ENCODE results near the gene CMTR2.

Gene CMTR2

DNA sequence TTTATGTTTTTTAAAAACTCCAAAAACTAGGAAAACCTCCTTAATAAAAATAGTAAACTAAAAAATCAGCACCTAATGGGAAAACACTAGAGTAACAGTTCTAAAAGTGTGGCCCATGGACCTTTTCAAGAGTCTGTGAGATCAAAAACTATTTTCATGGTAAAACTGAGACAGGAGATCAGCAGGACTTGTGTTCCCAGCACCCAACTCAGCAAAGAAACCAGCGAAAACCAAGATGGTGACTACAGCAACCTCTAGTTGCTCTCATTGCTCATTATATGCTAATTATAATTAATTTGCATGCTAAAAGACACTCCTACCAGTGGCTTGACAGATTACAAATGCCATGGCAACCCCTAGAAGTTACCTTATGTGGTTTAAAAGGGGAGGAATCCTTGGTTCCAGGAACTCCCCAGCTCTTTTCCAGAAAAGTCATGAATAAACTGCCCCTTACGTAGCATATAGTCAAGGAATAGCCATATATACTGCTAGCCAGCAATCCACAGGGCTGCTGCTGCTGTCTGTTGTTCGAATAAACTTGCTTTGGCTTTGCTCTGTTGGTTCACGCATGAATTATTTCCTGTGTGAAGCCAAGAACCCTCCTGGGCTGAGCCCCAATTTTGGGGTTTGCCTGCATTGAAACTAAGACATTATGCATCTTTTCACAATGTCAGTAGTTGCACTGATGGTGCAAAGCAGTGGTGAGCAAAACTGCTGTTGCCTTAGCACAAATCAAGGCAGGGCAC lies 12.4 kb downstream of the CMTR2 start:
- no peak for DNase-seq

DNA sequence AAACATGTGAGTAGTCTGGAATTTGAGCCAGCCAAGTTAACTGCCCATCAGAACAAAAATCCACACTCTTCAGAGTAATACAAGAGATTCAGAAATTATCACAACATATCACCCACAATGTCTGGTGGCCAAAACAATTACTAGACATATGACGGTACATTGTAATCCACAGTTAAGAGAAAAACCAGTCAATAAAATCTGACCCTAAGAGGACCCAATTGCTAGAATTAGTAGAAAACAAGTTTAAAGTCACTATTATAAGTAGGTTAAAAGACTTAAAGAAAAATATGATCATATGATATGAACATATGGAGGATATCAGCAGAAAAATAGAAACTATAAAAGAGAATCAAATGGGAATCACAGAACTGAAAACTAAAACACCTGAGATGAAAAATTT lies 15.8 kb downstream of the CMTR2 start:
- no peak for DNase-seq

DNA sequence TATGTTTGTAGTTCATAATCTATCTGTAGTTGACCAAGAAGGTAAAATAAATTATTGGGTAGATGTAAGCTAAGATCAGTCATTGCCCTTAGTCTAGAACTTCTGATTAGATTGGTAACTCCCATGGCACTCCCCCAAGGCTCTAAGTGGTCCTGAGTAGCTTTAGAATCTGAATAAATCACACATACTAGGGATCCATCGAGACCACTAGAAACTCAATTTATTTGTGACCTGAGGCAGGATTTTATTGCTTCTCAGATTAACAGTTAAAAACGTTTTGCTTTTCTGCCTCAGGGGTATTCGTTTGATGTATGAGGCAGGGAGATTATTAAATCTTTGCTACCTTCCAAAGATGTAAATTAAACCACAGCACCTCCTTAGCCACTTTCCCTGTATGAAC lies 24.9 kb downstream of the CMTR2 start:
- no peak for DNase-seq

DNA sequence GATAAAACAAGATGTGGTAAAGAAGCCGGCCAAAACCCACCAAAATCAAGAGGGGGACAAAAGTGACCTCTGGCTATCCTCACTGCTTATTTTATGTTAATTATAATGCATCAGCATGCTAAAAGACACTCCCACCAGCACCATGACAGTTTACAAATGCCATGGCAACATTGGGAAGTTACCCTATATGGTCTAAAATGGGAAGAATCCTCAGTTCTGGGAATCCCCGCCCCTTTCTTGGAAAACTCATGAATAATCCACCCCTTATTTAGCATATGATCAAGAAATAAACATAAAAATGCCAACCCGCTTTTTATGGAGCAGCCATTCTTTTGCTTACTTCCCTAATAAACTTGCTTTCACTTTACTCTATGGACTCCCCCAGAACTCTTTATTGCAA lies 25.6 kb downstream of the CMTR2 start:
- no peak for DNase-seq

GRCh38 chr16:71262391-71262790 lies 26.8 kb downstream of the CMTR2 start:
- no peak for DNase-seq

GRCh38 chr16:71260995-71261394 lies 28.2 kb downstream of the CMTR2 start:
- no peak for DNase-seq

- no peak for DNase-seq
Measured at GRCh38 chr16:71259086-71259485, 30.1 kb downstream of the CMTR2 start.

DNA sequence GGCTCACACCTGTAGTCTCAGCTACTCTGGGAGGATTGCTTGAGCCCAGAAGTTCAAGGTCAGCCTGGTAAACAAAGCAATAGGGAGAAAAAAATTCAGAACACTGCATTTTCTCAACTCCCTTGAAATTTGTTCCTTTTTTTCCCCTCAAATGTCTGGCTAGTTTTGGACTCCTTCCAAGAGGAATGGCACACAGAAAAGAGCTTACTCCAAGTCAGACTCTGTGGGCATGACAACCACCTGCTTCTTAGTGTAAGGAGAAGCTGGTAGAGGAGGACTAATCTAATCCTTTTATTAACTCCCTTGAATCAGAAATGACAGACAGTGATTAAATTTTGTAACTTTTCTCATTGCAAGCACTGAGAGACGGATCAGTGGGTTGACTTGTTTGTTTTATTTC lies 30.8 kb downstream of the CMTR2 start:
- no peak for DNase-seq

DNA sequence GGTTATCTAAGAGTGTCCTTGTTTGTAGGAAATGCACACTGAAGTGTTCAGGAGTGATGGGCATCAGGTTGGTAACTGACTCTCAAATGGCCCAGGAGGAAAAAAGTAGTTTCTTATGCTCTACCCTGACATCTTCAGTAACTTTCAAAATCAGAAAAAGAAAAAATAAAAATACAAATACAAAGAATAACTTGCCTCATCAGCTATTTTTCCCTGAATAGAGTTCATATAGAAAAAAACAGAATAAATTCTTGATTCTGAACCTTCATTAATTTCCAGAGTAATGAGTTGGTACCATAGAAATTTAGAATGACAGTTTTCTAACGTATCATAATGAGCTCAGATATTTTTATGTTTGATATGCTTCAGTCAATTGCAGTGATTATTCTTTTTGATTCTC lies 31.4 kb downstream of the CMTR2 start:
- no peak for DNase-seq

- no peak for DNase-seq
Measured at GRCh38 chr16:71255721-71256120, 33.5 kb downstream of the CMTR2 start.

GRCh38 chr16:71254832-71255525 lies 34.2 kb downstream of the CMTR2 start:
- no peak for DNase-seq

DNA sequence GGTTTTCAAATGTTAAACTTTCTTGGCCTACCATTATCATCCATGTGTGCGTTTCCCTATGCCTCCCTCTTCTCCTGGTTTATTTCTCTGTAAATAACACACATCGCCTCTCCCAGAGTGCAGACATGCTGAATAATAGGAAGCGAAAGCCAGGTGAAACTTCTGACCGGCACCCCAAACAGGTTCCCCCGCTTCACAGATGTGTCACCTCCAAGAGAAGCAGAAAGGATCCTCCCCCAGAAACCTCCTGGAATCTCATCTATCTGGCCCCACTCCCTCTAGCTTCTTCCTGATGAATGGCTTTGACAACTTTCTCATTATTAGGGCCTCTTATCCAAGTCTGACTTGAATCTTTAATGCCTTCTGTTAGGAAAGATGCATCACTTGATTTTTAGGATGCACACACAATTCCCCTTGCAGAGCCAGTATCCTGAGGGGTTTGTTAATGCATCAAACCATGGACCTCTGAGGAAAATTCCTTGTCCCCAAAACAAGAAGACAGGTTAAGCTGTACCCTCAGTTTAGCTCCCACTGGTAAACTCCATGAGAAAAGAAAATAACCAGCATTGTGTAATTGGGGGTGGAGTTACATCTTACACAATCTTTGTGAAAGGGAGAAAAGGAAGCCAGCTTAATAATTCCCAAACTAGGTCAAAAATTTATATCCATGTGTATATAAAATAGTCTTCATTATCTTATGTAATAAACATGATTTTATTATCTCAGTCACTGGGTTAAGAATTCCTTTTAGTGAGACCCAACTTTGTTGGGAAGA lies 38.6 kb downstream of the CMTR2 start:
- DNase-seq, result no peak

- DNase-seq, result no peak
Measured at GRCh38 chr16:71249399-71249798, 39.8 kb downstream of the CMTR2 start.

DNA sequence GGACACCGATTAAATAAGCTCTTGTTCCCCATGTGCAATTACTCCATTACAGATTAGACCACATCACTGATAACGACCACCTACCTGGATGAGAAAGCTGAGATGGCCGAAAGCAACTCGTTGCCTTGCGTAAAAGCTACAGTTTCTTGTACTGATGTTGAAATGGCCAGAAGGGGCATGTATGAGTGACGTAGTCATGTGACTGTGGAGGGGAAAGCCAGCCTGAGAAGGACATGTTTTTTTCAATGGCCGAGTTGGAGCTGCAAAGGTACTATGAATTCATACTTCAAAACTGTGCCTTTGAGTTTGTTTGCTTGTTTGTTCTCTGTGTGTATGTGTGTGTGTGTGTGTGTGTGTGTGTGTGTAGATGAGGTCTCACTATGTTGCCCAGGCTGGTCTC lies 41.7 kb downstream of the CMTR2 start:
- DNase-seq, result no peak

GRCh38 chr16:71246309-71246708 lies 42.9 kb downstream of the CMTR2 start:
- DNase-seq, result no peak

DNA sequence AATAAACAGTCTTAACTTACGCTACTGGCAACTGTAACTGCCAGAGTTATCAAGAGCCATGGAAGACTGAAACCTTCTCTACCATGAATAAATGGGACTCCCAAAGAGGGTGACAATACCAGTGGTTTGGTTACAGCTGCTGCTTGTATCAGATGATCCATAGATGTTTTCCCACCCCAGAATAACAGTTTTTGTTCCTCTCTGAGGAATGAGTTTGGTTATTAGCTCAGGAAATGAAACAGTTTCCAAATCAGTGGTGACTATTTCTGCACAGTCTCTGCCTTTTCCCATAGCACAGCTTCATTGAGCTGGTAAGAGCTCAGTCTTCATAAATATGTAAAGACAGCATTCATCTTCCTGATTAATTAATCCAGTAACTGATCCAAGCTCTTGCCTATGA lies 44.7 kb downstream of the CMTR2 start:
- no peak for DNase-seq

DNA sequence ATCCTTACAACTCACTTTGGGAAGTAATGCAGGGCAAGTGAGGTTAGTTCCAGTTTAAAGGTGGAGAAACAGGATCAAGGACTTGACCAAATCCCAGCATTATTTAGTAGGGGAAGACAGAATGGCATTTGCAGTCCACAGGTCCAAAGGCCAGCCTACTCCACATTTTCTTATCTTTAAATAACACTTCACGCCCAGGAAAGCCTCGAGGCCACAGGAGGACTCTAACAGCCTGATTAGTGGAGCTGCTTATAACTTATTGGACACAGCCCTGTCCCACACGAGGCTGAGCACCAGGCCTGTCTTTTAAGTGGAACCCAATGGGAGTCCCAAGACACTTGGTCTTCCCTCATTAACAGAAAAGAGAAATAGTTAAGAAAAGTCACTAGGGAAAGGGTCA lies 46.6 kb downstream of the CMTR2 start:
- no peak for DNase-seq

DNA sequence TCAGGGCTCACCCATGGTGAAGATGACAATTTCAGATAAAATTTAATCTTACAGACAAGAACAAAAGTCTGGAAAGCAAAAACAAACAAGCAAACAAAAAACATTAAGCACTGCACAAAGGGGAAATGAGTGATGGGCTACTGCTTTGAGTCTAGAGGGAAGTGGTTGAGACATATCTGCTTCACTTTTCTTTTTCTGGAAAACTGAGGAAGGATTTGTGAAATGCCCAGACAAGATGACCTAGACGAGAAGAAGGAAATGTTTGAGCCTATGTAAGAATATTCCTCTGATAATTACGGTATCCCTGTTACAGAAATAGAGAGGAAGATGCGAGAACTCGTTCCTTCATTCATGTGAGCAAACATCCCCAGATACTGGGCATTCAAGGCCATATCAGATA lies 47.2 kb downstream of the CMTR2 start:
- DNase-seq, result no peak

All from activated CD4-positive, alpha-beta T cell treated with anti-CD3 and anti-CD28 coated beads, Interleukin-2, amount 50 U/mL, for 1 hour (primary cell).